PC-3 (cell line): ENCODE measurements around the gene RPL19. TPM values are rescaled to one million over a fixed set of nuclear protein-coding genes. Genes with fewer than 3 reads are reported as not detected.

Experiments
- ATAC-seq: fragments of 200-7000 bp; cut with Tn5 transposase; 2 replicates; pipeline ENCODE4 v1.9.1; 2020; ENCODE audit warnings: mild to moderate bottlenecking, moderate library complexity
- BruUV-seq: library from RNA; stranded (reverse); fragments of 400-500 nt; replicated peaks from 2 replicates; lab custom pipeline; 2021; lab: Mats Ljungman, UMichigan
- CTCF ChIA-PET: fragments of 300-600 bp; sonication (Branson Sonifier 250); formaldehyde crosslinking; loops from one replicate; lab custom pipeline; 2022; ENCODE audit warnings: antibody characterized with exemption; lab: Charles Lee
- POLR2A ChIA-PET: fragments of 300-600 bp; sonication (Branson Sonifier 250); formaldehyde crosslinking; loops from one replicate; lab custom pipeline; 2022; ENCODE audit warnings: antibody characterized with exemption; ENCODE audit not compliant: unreplicated experiment; lab: Charles Lee
- DNase-seq: peaks from one replicate; pipeline ENCODE4 v3.0.0-alpha.2; 2015
- H2AFZ ChIP-seq: fragments of 300-600 bp; sonication (generic); 2 replicates; pipeline ENCODE4 v1.6.0; 2016; ENCODE audit warnings: antibody characterized with exemption, low read length
- H3F3A ChIP-seq: fragments of 300-600 bp; sonication (generic); one replicate; pipeline ENCODE4 v1.6.0; 2017; ENCODE audit warnings: antibody characterized with exemption, low read length, control low read depth, mild to moderate bottlenecking; ENCODE audit not compliant: unreplicated experiment
- H3K27ac ChIP-seq: fragments of 300-600 bp; sonication (generic); 2 replicates; pipeline ENCODE4 v1.5.1; 2016; ENCODE audit warnings: mild to moderate bottlenecking, low read length
- H3K27me3 ChIP-seq: fragments of 300-600 bp; sonication (generic); 2 replicates; pipeline ENCODE4 v1.6.1; 2016; ENCODE audit warnings: low read length, mixed read lengths
- H3K36me3 ChIP-seq: fragments of 300-600 bp; sonication (generic); 2 replicates; pipeline ENCODE4 v1.6.1; 2016; ENCODE audit warnings: low read depth, mixed run types, low read length, mixed read lengths
- H3K4me1 ChIP-seq: fragments of 300-600 bp; sonication (generic); 2 replicates; pipeline ENCODE4 v1.5.1; 2016; ENCODE audit warnings: low read length; ENCODE audit not compliant: insufficient read depth
- H3K4me2 ChIP-seq: fragments of 300-600 bp; sonication (generic); 2 replicates; pipeline ENCODE4 v1.6.0; 2016; ENCODE audit warnings: low read length
- H3K4me3 ChIP-seq: fragments of 300-600 bp; sonication (generic); 2 replicates; pipeline ENCODE4 v1.5.1; 2016; ENCODE audit warnings: mild to moderate bottlenecking, low read length, mixed read lengths
- H3K79me2 ChIP-seq: fragments of 300-600 bp; sonication (generic); 2 replicates; pipeline ENCODE4 v1.6.1; 2017; ENCODE audit warnings: low read length, mixed read lengths
- H3K9ac ChIP-seq: fragments of 300-600 bp; sonication (generic); 2 replicates; pipeline ENCODE4 v1.6.0; 2016; ENCODE audit warnings: mild to moderate bottlenecking, low read length
- H3K9me2 ChIP-seq: fragments of 300-600 bp; sonication (generic); replicated peaks from 2 replicates; pipeline ENCODE4 v1.6.1; 2016; ENCODE audit warnings: mixed run types, low read length, mixed read lengths
- H3K9me3 ChIP-seq: fragments of 300-600 bp; sonication (generic); 2 replicates; pipeline ENCODE4 v1.6.1; 2016; ENCODE audit warnings: low read length, mixed read lengths
- H4K20me1 ChIP-seq: fragments of 300-600 bp; sonication (generic); 2 replicates; pipeline ENCODE4 v1.6.1; 2016; ENCODE audit warnings: low read length, mixed read lengths
- EZH2 ChIP-seq: fragments of 300-600 bp; sonication (generic); IDR thresholded peaks from one replicate; pipeline ENCODE4 v1.6.1; 2017; ENCODE audit warnings: antibody characterized with exemption, mild to moderate bottlenecking, low read length; ENCODE audit not compliant: unreplicated experiment
- EZH2phosphoT487 ChIP-seq: fragments of 300-600 bp; sonication (generic); IDR thresholded peaks from 2 replicates; pipeline ENCODE4 v1.6.1; 2018; ENCODE audit warnings: mild to moderate bottlenecking, antibody characterized with exemption, low read length, borderline replicate concordance
- intact Hi-C: fragments of 100-400 bp; cut with micrococcal nuclease; formaldehyde crosslinking; loops from 2 replicates; pipeline ENCODE4 v1.9.0; 2023
- total RNA-seq: library from RNA; depleted of rRNA; stranded (reverse); fragments of >200 nt; gene quantifications from 2 replicates; pipeline ENCODE4 v1.2.3, GENCODE V29; 2014
- TF ChIP-seq, protein P1 (sequence below): fragments of 300-600 bp; sonication (generic); conservative IDR thresholded peaks from 2 replicates; pipeline ENCODE4 v1.5.1; 2017; ENCODE audit warnings: antibody characterized with exemption, low read depth, mild to moderate bottlenecking, low read length

Gene RPL19
- total RNA-seq, 1 experiment from 2014 or later: 2,509 TPM

DNA sequence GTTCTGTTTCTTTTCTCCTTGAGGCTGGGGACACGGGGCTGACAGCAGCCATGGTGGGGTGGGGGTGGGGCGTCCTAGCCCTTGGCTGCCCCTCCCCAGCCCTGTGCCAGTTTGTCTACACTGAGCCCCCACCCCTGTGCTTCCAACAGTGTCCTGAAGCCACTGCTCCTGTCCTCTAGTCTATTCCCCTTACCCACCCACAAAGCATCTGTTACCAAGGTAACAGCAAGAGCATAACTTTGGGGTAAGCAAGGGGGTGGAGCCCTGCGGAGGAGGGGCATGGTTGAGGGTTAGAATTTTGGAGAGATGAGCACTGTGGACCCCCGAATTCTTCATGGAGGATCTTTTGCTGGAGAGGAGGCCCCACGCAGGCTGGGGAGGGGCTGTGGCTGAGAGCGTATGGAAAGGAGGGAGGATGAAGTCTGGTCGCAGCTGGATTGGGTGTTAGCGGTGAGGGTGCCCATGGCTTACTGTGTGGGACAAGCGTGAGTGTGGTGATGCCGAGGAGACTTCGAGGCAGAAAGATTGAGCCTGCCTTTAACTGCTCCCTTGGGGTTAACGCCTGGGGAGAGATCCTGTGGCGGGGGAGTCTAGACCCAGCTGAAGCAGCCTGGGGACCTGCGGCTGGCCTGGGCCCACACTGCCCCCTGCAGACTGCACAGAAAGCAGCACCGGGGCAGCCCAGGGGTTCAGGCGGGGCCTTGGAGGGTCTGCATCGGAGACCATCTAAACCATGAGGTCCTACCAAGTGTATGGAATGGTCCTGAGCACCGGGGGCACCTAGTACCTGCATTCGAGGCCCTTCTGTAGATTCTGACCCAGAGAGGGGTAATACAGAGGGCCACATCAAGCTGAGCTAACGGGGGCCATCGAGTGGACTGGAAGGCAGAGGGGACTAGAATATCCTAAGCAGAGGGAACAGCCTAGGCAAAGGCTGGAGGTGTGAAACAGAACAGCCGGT, 31.8 kb downstream of the RPL19 start:
- Histone ChIP-seq H3K79me2 (no peaks in the 10 kb centered on the region), H3K9me3 (no peaks in the 10 kb centered on the region), H3K27me3 (no peaks in the 10 kb centered on the region), H3K9ac (no peak overlapping the region), H3K9me2 (no peaks in the 10 kb centered on the region), H3K36me3 (no peaks in the 10 kb centered on the region; the same call in 1 of the 2 replicates), H3K27ac (no peak overlapping the region), H3F3A (no peaks in the 10 kb centered on the region), H3K4me1 (no peaks in the 10 kb centered on the region), H4K20me1 (no peaks in the 10 kb centered on the region), H3K4me2 (peak overlapping the region; percentile 46), H3K4me3 (no peak overlapping the region), H2AFZ (0 out of 2 replicates have a peak overlapping the region, but pooled peaks have one; percentile 26)
- CTCF ChIA-PET: interaction anchor here (1.5 kb wide), 1 partner anchor 25 kb away, joined by 15 read pairs; no protein-coding TSS in a partner anchor
- intact Hi-C loops: loop anchor here (10.0 kb wide), 1 partner anchor 167 kb away; no protein-coding TSS in a partner anchor
- peak; percentile 15 for DNase-seq
- ATAC-seq: peak; percentile 48; the same call in 1 of the 2 replicates
- TF ChIP-seq, protein P1, sequence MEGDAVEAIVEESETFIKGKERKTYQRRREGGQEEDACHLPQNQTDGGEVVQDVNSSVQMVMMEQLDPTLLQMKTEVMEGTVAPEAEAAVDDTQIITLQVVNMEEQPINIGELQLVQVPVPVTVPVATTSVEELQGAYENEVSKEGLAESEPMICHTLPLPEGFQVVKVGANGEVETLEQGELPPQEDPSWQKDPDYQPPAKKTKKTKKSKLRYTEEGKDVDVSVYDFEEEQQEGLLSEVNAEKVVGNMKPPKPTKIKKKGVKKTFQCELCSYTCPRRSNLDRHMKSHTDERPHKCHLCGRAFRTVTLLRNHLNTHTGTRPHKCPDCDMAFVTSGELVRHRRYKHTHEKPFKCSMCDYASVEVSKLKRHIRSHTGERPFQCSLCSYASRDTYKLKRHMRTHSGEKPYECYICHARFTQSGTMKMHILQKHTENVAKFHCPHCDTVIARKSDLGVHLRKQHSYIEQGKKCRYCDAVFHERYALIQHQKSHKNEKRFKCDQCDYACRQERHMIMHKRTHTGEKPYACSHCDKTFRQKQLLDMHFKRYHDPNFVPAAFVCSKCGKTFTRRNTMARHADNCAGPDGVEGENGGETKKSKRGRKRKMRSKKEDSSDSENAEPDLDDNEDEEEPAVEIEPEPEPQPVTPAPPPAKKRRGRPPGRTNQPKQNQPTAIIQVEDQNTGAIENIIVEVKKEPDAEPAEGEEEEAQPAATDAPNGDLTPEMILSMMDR: peak; percentile 70
- TF ChIP-seq EZH2phosphoT487: no peak
- POLR2A ChIA-PET: interaction anchor here (0.6 kb wide), 1 partner anchor 25 kb away, joined by 4 read pairs; no protein-coding TSS in a partner anchor
- no TSS peak for BruUV-seq

DNA sequence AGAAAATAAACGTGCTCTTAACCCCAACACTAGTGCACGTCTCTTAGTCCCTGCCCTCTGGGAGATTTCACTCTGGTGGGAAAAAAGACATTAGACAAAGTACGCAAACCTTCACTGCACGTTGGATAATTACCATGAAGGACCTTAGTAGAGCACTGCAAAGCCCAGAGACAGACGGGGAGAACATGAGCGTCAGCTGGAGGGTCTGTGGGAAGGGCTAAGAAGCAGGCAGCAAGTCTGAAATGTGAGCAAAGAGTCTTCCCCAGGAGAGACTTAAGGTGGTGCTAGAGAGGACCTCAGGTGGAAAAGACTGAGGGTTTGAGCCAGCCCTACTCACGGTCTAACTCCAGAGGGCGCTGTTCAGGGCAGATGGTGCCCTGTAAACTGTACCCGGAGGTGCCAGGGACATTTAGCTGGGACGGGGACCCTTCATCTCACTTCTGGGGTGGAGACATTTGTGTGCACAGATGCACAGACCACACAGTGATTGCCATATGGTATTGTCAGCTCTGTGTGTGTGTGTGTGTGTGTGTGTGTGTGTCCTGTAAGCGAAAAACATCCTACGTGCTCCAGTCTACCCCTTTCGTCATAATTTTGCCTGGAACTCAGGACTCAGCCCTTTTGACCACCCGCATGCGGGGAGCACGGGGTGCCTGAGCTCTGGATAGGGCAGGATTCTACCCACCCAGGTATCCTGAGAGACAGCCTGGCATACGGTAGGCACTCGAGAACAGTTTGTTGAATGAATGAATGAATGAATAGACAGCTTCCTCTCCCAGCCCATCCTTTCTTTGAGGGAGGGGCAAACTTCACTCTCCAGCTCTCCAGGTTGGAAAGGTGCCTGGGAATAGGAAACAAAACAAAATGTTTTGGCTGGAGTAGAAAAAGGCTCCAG, 35.7 kb downstream of the RPL19 start:
- Histone ChIP-seq H3K27me3 (no peaks in the 10 kb centered on the region), H2AFZ (no peak overlapping the region), H3F3A (no peaks in the 10 kb centered on the region), H3K9me3 (no peaks in the 10 kb centered on the region), H3K4me1 (peaks cover 11% of the 10 kb centered on the region), H4K20me1 (no peaks in the 10 kb centered on the region), H3K9me2 (no peaks in the 10 kb centered on the region), H3K9ac (no peak overlapping the region), H3K36me3 (no peaks in the 10 kb centered on the region; the same call in 1 of the 2 replicates), H3K4me2 (no peak overlapping the region), H3K4me3 (no peak overlapping the region), H3K79me2 (no peaks in the 10 kb centered on the region), H3K27ac (no peak overlapping the region)
- TF ChIP-seq EZH2: no peak
- TF ChIP-seq, protein P1: peak; percentile 87
- BruUV-seq: no TSS peak
- ATAC-seq (peak; percentile 42), DNase-seq (peak; percentile 51)
- CTCF ChIA-PET: interaction anchor here (0.6 to 0.7 kb wide), 4 partner anchors 29 to 513 kb away, joined by 3 to 11 read pairs (median 5); no protein-coding TSS in a partner anchor
- intact Hi-C loops: loop anchor here (10.0 kb wide), 1 partner anchor 171 kb away; no protein-coding TSS in a partner anchor
- POLR2A ChIA-PET: no interaction called here
